MCF 10A (cell line): ENCODE data around the gene RAB31. TPM values are rescaled to one million over a fixed set of nuclear protein-coding genes. Genes with fewer than 3 reads are reported as not detected.

Experiments used
- BruUV-seq: library from RNA; stranded (reverse); fragments of 400-500 nt; replicated peaks from 2 replicates; lab custom pipeline; 2021; lab: Mats Ljungman, UMichigan
- CTCF ChIA-PET: fragments of 300-600 bp; sonication (Branson Sonifier 250); formaldehyde crosslinking; extraction: SDS; loops from one replicate; lab custom pipeline; 2021; ENCODE audit warnings: antibody characterized with exemption, inconsistent platforms; lab: Yijun Ruan, JAX
- POLR2A ChIA-PET: fragments of 300-600, 350-650 bp; sonication (Branson Sonifier 250); formaldehyde crosslinking; extraction: SDS; loops from one replicate; lab custom pipeline; 2020; ENCODE audit warnings: antibody characterized with exemption, inconsistent platforms; lab: Yijun Ruan, JAX
- DNase-seq: peaks from one replicate; pipeline ENCODE4 v3.0.0-alpha.2; 2018; ENCODE audit not compliant: unreplicated experiment
- H3K27ac Mint-ChIP-seq: one replicate; pipeline ENCODE4 v1.8.0; 2022; ENCODE audit warnings: mild to moderate bottlenecking, low read depth, mixed read lengths; ENCODE audit not compliant: unreplicated experiment
- H3K27me3 Mint-ChIP-seq: one replicate; pipeline ENCODE4 v1.8.0; 2022; ENCODE audit warnings: mixed read lengths; ENCODE audit not compliant: insufficient read depth, unreplicated experiment
- H3K36me3 Mint-ChIP-seq: one replicate; pipeline ENCODE4 v1.8.0; 2022; ENCODE audit warnings: mild to moderate bottlenecking, moderate library complexity, mixed read lengths; ENCODE audit not compliant: insufficient read depth, unreplicated experiment
- H3K4me1 Mint-ChIP-seq: one replicate; pipeline ENCODE4 v1.8.0; 2022; ENCODE audit warnings: mixed read lengths; ENCODE audit not compliant: insufficient read depth, unreplicated experiment
- H3K4me3 Mint-ChIP-seq: one replicate; pipeline ENCODE4 v1.8.0; 2022; ENCODE audit warnings: mild to moderate bottlenecking, moderate library complexity, mixed read lengths; ENCODE audit not compliant: unreplicated experiment
- H3K9me3 Mint-ChIP-seq: one replicate; pipeline ENCODE4 v1.8.0; 2022; ENCODE audit warnings: mixed read lengths; ENCODE audit not compliant: unreplicated experiment
- intact Hi-C: fragments of 100-400 bp; cut with micrococcal nuclease; formaldehyde crosslinking; loops from 2 replicates; pipeline ENCODE4 v1.14.1; 2022
- total RNA-seq: library from RNA; stranded (reverse); gene quantifications from 2 replicates; pipeline ENCODE4 v1.2.3, GENCODE V29; 2022
- TF ChIP-seq, protein P1 (sequence below): fragments of 200-600 bp; IDR thresholded peaks from one replicate; pipeline ENCODE4 v1.8.0; 2022; ENCODE audit warnings: antibody characterized with exemption, mild to moderate bottlenecking; ENCODE audit not compliant: unreplicated experiment

RAB31 gene
- total RNA-seq, 1 experiment from 2014 or later, result 6.1 TPM

DNA sequence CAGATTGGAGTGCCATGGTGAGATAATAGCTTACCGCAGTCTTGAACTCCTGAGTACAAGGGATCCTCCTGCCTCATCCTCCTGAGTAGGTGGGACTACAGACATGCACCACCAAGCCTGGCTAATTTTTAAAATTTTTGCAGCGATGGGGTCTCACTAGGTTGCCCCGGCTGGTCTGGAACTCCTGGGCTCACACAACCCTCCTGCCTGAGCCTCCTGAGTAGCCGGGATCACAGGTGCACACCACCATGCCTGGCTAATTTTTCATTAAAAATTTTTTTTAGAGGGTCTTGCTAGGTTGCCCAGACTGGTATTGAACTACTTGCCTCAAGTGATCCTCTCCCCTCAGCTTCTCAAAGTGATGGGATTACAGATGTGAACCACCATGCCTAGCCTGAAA lies 27.8 kb downstream of the RAB31 start:
- no TSS peak for BruUV-seq
- Mint-ChIP-seq H3K36me3 (no peaks in the 10 kb centered on the region), H3K27ac (no peak overlapping the region), H3K4me1 (peaks cover 11% of the 10 kb centered on the region), H3K4me3 (no peak overlapping the region), H3K27me3 (no peaks in the 10 kb centered on the region), H3K9me3 (no peaks in the 10 kb centered on the region)
- TF ChIP-seq, protein P1, sequence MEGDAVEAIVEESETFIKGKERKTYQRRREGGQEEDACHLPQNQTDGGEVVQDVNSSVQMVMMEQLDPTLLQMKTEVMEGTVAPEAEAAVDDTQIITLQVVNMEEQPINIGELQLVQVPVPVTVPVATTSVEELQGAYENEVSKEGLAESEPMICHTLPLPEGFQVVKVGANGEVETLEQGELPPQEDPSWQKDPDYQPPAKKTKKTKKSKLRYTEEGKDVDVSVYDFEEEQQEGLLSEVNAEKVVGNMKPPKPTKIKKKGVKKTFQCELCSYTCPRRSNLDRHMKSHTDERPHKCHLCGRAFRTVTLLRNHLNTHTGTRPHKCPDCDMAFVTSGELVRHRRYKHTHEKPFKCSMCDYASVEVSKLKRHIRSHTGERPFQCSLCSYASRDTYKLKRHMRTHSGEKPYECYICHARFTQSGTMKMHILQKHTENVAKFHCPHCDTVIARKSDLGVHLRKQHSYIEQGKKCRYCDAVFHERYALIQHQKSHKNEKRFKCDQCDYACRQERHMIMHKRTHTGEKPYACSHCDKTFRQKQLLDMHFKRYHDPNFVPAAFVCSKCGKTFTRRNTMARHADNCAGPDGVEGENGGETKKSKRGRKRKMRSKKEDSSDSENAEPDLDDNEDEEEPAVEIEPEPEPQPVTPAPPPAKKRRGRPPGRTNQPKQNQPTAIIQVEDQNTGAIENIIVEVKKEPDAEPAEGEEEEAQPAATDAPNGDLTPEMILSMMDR, result no peak
- CTCF ChIA-PET, result interaction anchor here (0.6 to 1.4 kb wide), 2 partner anchors 13 to 35 kb away, joined by 3 read pairs; no protein-coding TSS in a partner anchor
- intact Hi-C loops, result no loop called here
- DNase-seq, result no peak
- POLR2A ChIA-PET, result interaction anchor here (1.6 kb wide), 1 partner anchor 178 kb away, joined by 4 read pairs; the partner anchor contains the start of gene VAPA

DNA sequence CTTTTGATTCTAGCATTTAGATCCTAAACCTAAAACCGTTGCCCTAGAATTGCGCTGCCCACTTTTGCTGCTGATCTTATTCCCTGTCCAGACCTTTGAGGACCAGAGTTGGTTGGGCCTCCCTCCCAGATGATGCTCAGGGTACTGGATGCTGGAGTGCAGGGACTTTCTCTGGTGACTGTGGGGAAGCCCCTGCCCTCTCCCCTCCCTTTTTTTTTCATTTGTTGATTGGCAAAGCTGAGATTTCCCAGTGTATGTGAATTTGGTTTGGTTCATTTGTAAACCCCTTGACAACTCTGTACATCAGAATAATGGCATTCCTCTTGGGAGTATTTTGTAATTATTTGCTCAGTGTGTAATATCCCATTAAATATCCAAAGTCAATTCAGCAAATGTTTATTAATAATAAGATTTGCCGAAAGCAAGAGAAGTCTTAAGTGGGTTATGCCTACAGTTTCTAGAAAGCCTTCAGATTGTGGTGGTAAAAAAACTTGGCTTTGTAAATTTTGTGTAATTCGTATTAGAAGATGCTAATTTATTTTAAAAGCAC lies 28.3 kb downstream of the RAB31 start:
- intact Hi-C loops, result no loop called here
- TF ChIP-seq, protein P1, result no peak

DNA sequence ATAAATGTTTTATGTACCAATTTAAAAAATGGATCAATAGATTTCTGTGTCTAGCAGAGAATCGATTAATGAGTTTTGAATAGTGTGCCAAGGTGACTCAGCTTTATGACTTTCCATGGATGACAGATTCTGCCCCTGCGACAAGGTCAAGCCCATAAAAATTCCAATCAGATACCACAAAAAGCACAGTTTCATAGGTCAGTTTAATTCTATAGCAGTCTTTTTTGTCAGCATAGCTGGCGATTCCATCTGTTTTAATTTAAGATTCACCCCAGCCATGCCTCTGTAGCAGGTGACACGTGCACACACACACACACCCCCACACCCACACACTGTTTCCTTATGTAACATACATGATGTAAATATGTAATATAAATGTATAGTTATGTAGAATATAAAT lies 28.9 kb downstream of the RAB31 start:
- CTCF ChIA-PET, result interaction anchor here (1.4 kb wide), 1 partner anchor 14 kb away, joined by 3 read pairs; no protein-coding TSS in a partner anchor
- DNase-seq, result no peak
- no peaks in the 10 kb centered on the region for H3K27me3 Mint-ChIP-seq
- H3K36me3 Mint-ChIP-seq, result no peaks in the 10 kb centered on the region
- TF ChIP-seq, protein P1, result no peak
- no peak overlapping the region for H3K27ac Mint-ChIP-seq
- H3K9me3 Mint-ChIP-seq, result no peaks in the 10 kb centered on the region
- no TSS peak for BruUV-seq
- intact Hi-C loops, result no loop called here
- H3K4me3 Mint-ChIP-seq, result no peak overlapping the region
- peaks cover 13% of the 10 kb centered on the region for H3K4me1 Mint-ChIP-seq
- POLR2A ChIA-PET, result interaction anchor here (1.4 to 1.6 kb wide), 2 partner anchors 9 to 177 kb away, joined by 4 read pairs; partner anchors contain the start of gene VAPA

More for the DNA sequence above, 28.3 kb downstream of the RAB31 start:
- Mint-ChIP-seq H3K4me3 (no peak overlapping the region), H3K36me3 (no peaks in the 10 kb centered on the region), H3K4me1 (peaks cover 11% of the 10 kb centered on the region), H3K27ac (no peak overlapping the region), H3K9me3 (no peaks in the 10 kb centered on the region), H3K27me3 (no peaks in the 10 kb centered on the region)
- DNase-seq, result no peak
- ChIA-PET POLR2A (interaction anchor here (1.4 to 1.6 kb wide), 2 partner anchors 8 to 177 kb away, joined by 4 read pairs; partner anchors contain the start of gene VAPA), CTCF (interaction anchor here (1.4 kb wide), 1 partner anchor 13 kb away, joined by 3 read pairs; no protein-coding TSS in a partner anchor)
- no TSS peak for BruUV-seq

DNA sequence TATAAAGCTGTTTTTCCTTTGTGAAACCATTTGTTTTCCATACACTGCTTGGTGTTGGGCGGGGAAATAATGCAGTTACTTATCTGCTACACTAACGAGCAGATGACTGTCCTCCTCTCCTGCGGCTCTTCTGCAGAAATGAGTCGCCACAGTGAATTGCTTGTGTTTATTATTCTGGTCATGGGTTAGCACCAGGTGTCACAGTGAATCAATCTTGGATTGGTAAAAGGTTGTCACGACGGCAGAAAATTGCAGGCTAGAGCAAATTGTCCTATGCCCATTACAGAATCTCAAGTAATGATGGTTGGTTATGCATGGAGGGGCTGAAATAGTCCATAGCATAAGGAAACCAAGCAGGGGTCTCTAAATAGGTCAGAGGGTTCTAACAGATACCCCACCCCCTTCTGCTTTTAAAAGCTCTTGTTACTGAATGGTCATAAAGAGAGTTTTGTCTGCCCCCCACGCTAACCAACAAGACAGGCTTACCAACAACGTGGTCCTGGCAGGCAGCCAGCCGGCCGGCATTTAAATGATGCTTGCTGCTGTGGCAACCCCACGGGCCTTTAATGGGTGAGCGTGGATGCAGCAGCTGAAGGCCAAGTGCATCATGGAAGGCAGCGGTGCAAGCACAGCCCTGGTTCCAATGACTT lies 29.5 kb downstream of the RAB31 start:
- TF ChIP-seq, protein P1, result no peak
- Mint-ChIP-seq H3K27ac (no peak overlapping the region), H3K27me3 (no peaks in the 10 kb centered on the region), H3K9me3 (no peaks in the 10 kb centered on the region), H3K36me3 (no peaks in the 10 kb centered on the region), H3K4me3 (no peak overlapping the region), H3K4me1 (peaks cover 19% of the 10 kb centered on the region)
- intact Hi-C loops, result no loop called here
- no TSS peak for BruUV-seq
- POLR2A ChIA-PET, result interaction anchor here (0.6 to 1.4 kb wide), 2 partner anchors 9 to 112 kb away, joined by 3 to 4 read pairs; no protein-coding TSS in a partner anchor
- CTCF ChIA-PET, result interaction anchor here (0.7 kb wide), 1 partner anchor 364 kb away, joined by 4 read pairs; no protein-coding TSS in a partner anchor
- no peak for DNase-seq
